GM12878 (cell line): ENCODE measurements around the gene CD83. TPM values are rescaled to one million over a fixed set of nuclear protein-coding genes. Genes with fewer than 3 reads are reported as not detected.

Source experiments
- ATAC-seq: fragments of 200-7000 bp; cut with Tn5 transposase; 3 replicates; pipeline ENCODE4 v1.9.1; 2020; ENCODE audit warnings: mild to moderate bottlenecking, moderate library complexity
- BruUV-seq: library from RNA; stranded (reverse); fragments of 400-500 nt; replicated peaks from 2 replicates; lab custom pipeline; 2021; lab: Mats Ljungman, UMichigan
- CTCF ChIA-PET: fragments of 300-600 bp; sonication (Branson Sonifier 250); formaldehyde crosslinking; extraction: SDS; loops from one replicate; lab custom pipeline; 2021; ENCODE audit warnings: inconsistent platforms; lab: Yijun Ruan, JAX
- POLR2A ChIA-PET: fragments of 350-600 bp; formaldehyde crosslinking; extraction: SDS; loops from one replicate; lab custom pipeline; 2021; ENCODE audit warnings: inconsistent platforms; lab: Charles Lee
- RAD21 ChIA-PET: fragments of 300-600 bp; sonication (Branson Sonifier 250); formaldehyde crosslinking; loops from one replicate; lab custom pipeline; 2023; ENCODE audit warnings: antibody characterized with exemption; ENCODE audit not compliant: unreplicated experiment; lab: Charles Lee
- SMC1A ChIA-PET: fragments of 300-600 bp; sonication (Branson Sonifier 250); formaldehyde crosslinking; loops from one replicate; lab custom pipeline; 2023; ENCODE audit not compliant: unreplicated experiment, uncharacterized antibody; lab: Charles Lee
- DNase-seq: peaks from one replicate; pipeline ENCODE4 v3.0.0-alpha.2; 2011; ENCODE audit warnings: low read depth, low spot score
- FAIRE-seq: peaks from 3 replicates; lab custom pipeline; 2011; peaks lifted over from hg19 to GRCh38; lab: Jason Lieb, UNC
- H2AFZ ChIP-seq: 2 replicates; pipeline ENCODE4 v1.6.0; 2011; ENCODE audit warnings: low read depth, low read length, control low read depth; ENCODE audit not compliant: control insufficient read depth
- H3K27ac ChIP-seq: 2 replicates; pipeline ENCODE4 v1.5.1; 2011; ENCODE audit warnings: control low read depth; ENCODE audit not compliant: control insufficient read depth, insufficient read depth
- H3K27me3 ChIP-seq, 2 experiments: replicated peaks in 1 of 2; 2 replicates each; pipeline versions ENCODE4 v1.6.0 to v1.6.1; 2011; ENCODE audit warnings: low read length in 1 of 2; ENCODE audit not compliant: control insufficient read depth in 2 of 2, insufficient read depth in 2 of 2
- H3K36me3 ChIP-seq, 2 experiments: 2 replicates each; pipeline ENCODE4 v1.5.1; 2011; ENCODE audit warnings: low read length in 1 of 2; ENCODE audit not compliant: control insufficient read depth in 2 of 2, insufficient read depth in 2 of 2
- H3K4me1 ChIP-seq: 2 replicates; pipeline ENCODE4 v1.6.1; 2011; ENCODE audit warnings: mild to moderate bottlenecking, low read length, moderate library complexity, mixed read lengths; ENCODE audit not compliant: control insufficient read depth, insufficient read depth
- H3K4me2 ChIP-seq: 2 replicates; pipeline ENCODE4 v1.6.0; 2011; ENCODE audit warnings: control low read depth; ENCODE audit not compliant: control insufficient read depth, insufficient read depth
- H3K4me3 ChIP-seq: fragments of 200-600 bp; sonication (generic); 2 replicates; pipeline ENCODE4 v1.5.1; 2016
- H3K79me2 ChIP-seq: 2 replicates; pipeline ENCODE4 v1.6.0; 2011; ENCODE audit warnings: low read length; ENCODE audit not compliant: control insufficient read depth, insufficient read depth
- H3K9ac ChIP-seq: 2 replicates; pipeline ENCODE4 v1.8.0; 2011; ENCODE audit warnings: low read length, control low read depth, mixed read lengths; ENCODE audit not compliant: control insufficient read depth, insufficient read depth
- H3K9me3 ChIP-seq: replicated peaks from 3 replicates; pipeline ENCODE4 v1.5.1; 2011; ENCODE audit warnings: mild to moderate bottlenecking, low read length; ENCODE audit not compliant: control insufficient read depth, insufficient read depth
- H4K20me1 ChIP-seq: 2 replicates; pipeline ENCODE4 v1.6.0; 2011; ENCODE audit not compliant: control insufficient read depth, insufficient read depth
- HDGF ChIP-seq: fragments of 450-650 bp; IDR thresholded peaks from 2 replicates; pipeline ENCODE4 v1.6.1; 2016; ENCODE audit warnings: antibody characterized with exemption
- NR2C2 ChIP-seq: IDR thresholded peaks from 2 replicates; pipeline ENCODE4 v1.6.1; 2011; ENCODE audit warnings: borderline replicate concordance, low read depth; ENCODE audit not compliant: control insufficient read depth, insufficient read length
- NRF1 ChIP-seq: conservative IDR thresholded peaks from 2 replicates; pipeline ENCODE4 v1.6.1; 2011; ENCODE audit warnings: mild to moderate bottlenecking, low read depth, low read length, improper control_type of control experiment
- RBBP5 ChIP-seq: fragments of 200-600 bp; sonication (generic); conservative IDR thresholded peaks from 2 replicates; pipeline ENCODE4 v1.6.1; 2016
- SMC3 ChIP-seq: IDR thresholded peaks from 2 replicates; pipeline ENCODE4 v1.6.1; 2011; ENCODE audit warnings: low read length, improper control_type of control experiment, borderline replicate concordance
- TBL1XR1 ChIP-seq: IDR thresholded peaks from 2 replicates; pipeline ENCODE4 v1.6.1; 2012; ENCODE audit warnings: low read depth, low read length, improper control_type of control experiment
- WGBS: methylation state at CpG from one replicate; pipeline ENCODE4 v1.1.6; 2016; ENCODE audit warnings: low lambda C conversion rate; ENCODE audit not compliant: insufficient replicate concordance, insufficient coverage; ENCODE audit errors: missing lambda C conversion rate; 5-methylcytosine and 5-hydroxymethylcytosine counted together
- in situ Hi-C: fragments of 300-500 bp; cut with MboI; formaldehyde crosslinking; loops from 9 replicates; pipeline ENCODE4 v1.14.3; 2018; ENCODE audit warnings: mixed read lengths
- intact Hi-C: fragments of 100-400 bp; cut with micrococcal nuclease; formaldehyde crosslinking; loops from one replicate; pipeline ENCODE4 v1.14.2; 2022; ENCODE audit not compliant: unreplicated experiment
- polyA plus RNA-seq, 11 experiments: library from polyadenylated mRNA; depleted of rRNA in 4 of 11; unstranded in 6 of 11; stranded (reverse) in 5 of 11; fragments of >200 nt; fragmentation: Nextera tagmentation in 4 of 11; fragmentation: Illumina TruSeq in 1 of 11; extraction: Ambion mirVana in 4 of 11; extraction: Trizol in 1 of 11; gene quantifications; 1 replicate in 1 of 11; 2 replicates in 10 of 11; pipeline versions ENCODE4 v1.2.1 to v1.2.3, GENCODE V29; 2011 to 2016; ENCODE audit warnings: inconsistent platforms in 2 of 11, missing spikeins in 2 of 11, low read depth in 1 of 11
- total RNA-seq, 4 experiments: library from RNA; depleted of rRNA in 3 of 4; stranded (reverse); fragments of >200 nt in 3 of 4; fragmentation: Illumina TruSeq in 1 of 4; extraction: Trizol in 1 of 4; gene quantifications; 2 replicates each; pipeline versions ENCODE4 v1.2.1 to v1.2.3, GENCODE V29; 2013 to 2021
- TF ChIP-seq, protein P1 (sequence below): fragments of 450-650 bp; IDR thresholded peaks from 2 replicates; pipeline ENCODE4 v1.6.1; 2018; ENCODE audit warnings: borderline replicate concordance, mild to moderate bottlenecking; ENCODE audit not compliant: partially characterized antibody
- TF ChIP-seq, protein P2 (sequence below): fragments of 150-350 bp; IDR thresholded peaks from 2 replicates; pipeline ENCODE4 v1.6.1; 2016; ENCODE audit warnings: low read depth, low read length
- TF ChIP-seq, protein P3 (sequence below): fragments of 450-650 bp; IDR thresholded peaks from 2 replicates; pipeline ENCODE4 v1.6.1; 2017; ENCODE audit warnings: borderline replicate concordance
- TF ChIP-seq, protein P4 (sequence below): IDR thresholded peaks from 2 replicates; pipeline ENCODE4 v1.6.1; 2012; ENCODE audit warnings: low read depth, low read length, improper control_type of control experiment
- TF ChIP-seq, protein P5 (sequence below): IDR thresholded peaks from 2 replicates; pipeline ENCODE4 v1.6.1; 2011; ENCODE audit warnings: low read depth, low read length, improper control_type of control experiment, borderline replicate concordance

CD83 gene
- total and polyA plus RNA-seq, 10 of the 15 experiments (the other 5 are each of a cell fraction or from before 2014, with no cell fraction given): 76.1 to 174 (median 129) TPM

DNA sequence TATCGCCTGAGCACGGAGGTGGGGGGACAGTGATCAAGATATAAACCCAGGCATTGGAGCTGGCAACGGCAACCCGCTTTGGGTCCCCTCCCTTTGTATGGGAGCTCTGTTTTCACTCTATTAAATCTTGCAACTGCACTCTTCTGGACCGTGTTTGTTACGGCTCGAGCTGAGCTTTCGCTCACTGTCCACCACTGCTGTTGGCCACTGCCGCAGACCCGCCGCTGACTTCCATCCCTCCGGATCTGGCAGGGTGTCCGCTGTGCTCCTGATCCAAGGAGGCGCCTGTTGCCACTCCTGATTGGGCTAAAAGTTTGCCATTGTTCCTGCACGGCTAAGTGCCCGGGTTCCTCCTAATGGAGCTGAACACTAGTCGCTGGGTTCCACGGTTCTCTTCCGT lies 48.9 kb upstream of the CD83 start (continued):
- no peak for TF ChIP-seq NR2C2
- TF ChIP-seq NRF1: no peak
- TF ChIP-seq HDGF: no peak

DNA sequence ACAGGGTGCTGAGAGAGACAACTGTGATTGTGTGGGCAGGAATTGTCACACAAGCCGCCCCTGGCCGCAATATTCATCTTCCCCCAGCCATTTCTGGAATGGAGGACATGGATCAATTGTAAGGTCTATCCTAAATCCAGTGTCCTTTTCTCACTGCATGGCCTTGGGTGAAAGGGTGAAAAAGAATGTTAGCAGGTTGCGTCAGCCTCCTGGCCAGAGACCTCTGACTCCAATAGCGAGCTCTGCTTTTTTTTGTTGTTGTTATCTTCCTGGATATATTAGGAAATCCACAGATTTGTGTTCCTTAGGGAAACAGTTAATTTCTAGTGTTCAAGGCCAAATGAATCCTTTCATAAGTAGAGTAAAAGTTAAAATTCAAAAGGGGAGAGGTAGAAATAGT lies 47.1 kb upstream of the CD83 start:
- H3K79me2 ChIP-seq: no peaks in the 10 kb centered on the region
- DNase-seq (no peak), ATAC-seq (no peak), FAIRE-seq (no peak)
- no peaks in the 10 kb centered on the region for H3K36me3 ChIP-seq
- RAD21 ChIA-PET: interaction anchor here (1.9 kb wide), 1 partner anchor 41 kb away, joined by 4 read pairs; no protein-coding TSS in a partner anchor
- in situ Hi-C loops: no loop called here
- peaks cover 24% of the 10 kb centered on the region for H3K4me1 ChIP-seq
- no peak overlapping the region for H3K4me2 ChIP-seq
- WGBS: 91% methylated on average over 4 of the region's 4 CpGs
- H3K4me3 ChIP-seq: no peak overlapping the region
- no peaks in the 10 kb centered on the region for H4K20me1 ChIP-seq
- H3K27me3 ChIP-seq: no peaks in the 10 kb centered on the region
- intact Hi-C loops: no loop called here
- H3K9ac ChIP-seq: no peak overlapping the region
- no peaks in the 10 kb centered on the region for H3K9me3 ChIP-seq
- H3K27ac ChIP-seq: no peak overlapping the region
- CTCF ChIA-PET: interaction anchor here (1.3 to 8.1 kb wide), 5 partner anchors 23 to 159 kb away, joined by 4 to 194 read pairs (median 17); no protein-coding TSS in a partner anchor
- POLR2A ChIA-PET: no interaction called here
- H2AFZ ChIP-seq: no peak overlapping the region
- BruUV-seq: no TSS peak
- SMC1A ChIA-PET: interaction anchor here (5.1 to 10.9 kb wide), 3 partner anchors 20 to 55 kb away, joined by 33 to 226 read pairs (median 49); partner anchors contain the start of gene CD83
- TF ChIP-seq, protein P1, sequence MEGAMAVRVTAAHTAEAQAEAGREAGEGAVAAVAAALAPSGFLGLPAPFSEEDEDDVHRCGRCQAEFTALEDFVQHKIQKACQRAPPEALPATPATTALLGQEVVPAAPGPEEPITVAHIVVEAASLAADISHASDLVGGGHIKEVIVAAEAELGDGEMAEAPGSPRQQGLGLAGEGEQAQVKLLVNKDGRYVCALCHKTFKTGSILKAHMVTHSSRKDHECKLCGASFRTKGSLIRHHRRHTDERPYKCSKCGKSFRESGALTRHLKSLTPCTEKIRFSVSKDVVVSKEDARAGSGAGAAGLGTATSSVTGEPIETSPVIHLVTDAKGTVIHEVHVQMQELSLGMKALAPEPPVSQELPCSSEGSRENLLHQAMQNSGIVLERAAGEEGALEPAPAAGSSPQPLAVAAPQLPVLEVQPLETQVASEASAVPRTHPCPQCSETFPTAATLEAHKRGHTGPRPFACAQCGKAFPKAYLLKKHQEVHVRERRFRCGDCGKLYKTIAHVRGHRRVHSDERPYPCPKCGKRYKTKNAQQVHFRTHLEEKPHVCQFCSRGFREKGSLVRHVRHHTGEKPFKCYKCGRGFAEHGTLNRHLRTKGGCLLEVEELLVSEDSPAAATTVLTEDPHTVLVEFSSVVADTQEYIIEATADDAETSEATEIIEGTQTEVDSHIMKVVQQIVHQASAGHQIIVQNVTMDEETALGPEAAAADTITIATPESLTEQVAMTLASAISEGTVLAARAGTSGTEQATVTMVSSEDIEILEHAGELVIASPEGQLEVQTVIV: no peak
- TF ChIP-seq, protein P2, sequence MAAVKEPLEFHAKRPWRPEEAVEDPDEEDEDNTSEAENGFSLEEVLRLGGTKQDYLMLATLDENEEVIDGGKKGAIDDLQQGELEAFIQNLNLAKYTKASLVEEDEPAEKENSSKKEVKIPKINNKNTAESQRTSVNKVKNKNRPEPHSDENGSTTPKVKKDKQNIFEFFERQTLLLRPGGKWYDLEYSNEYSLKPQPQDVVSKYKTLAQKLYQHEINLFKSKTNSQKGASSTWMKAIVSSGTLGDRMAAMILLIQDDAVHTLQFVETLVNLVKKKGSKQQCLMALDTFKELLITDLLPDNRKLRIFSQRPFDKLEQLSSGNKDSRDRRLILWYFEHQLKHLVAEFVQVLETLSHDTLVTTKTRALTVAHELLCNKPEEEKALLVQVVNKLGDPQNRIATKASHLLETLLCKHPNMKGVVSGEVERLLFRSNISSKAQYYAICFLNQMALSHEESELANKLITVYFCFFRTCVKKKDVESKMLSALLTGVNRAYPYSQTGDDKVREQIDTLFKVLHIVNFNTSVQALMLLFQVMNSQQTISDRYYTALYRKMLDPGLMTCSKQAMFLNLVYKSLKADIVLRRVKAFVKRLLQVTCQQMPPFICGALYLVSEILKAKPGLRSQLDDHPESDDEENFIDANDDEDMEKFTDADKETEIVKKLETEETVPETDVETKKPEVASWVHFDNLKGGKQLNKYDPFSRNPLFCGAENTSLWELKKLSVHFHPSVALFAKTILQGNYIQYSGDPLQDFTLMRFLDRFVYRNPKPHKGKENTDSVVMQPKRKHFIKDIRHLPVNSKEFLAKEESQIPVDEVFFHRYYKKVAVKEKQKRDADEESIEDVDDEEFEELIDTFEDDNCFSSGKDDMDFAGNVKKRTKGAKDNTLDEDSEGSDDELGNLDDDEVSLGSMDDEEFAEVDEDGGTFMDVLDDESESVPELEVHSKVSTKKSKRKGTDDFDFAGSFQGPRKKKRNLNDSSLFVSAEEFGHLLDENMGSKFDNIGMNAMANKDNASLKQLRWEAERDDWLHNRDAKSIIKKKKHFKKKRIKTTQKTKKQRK: no peak
- TF ChIP-seq, protein P3, sequence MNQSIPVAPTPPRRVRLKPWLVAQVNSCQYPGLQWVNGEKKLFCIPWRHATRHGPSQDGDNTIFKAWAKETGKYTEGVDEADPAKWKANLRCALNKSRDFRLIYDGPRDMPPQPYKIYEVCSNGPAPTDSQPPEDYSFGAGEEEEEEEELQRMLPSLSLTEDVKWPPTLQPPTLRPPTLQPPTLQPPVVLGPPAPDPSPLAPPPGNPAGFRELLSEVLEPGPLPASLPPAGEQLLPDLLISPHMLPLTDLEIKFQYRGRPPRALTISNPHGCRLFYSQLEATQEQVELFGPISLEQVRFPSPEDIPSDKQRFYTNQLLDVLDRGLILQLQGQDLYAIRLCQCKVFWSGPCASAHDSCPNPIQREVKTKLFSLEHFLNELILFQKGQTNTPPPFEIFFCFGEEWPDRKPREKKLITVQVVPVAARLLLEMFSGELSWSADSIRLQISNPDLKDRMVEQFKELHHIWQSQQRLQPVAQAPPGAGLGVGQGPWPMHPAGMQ: no peak
- TF ChIP-seq RBBP5 (no peak), TBL1XR1 (no peak), SMC3 (no peak)
- TF ChIP-seq, protein P4, sequence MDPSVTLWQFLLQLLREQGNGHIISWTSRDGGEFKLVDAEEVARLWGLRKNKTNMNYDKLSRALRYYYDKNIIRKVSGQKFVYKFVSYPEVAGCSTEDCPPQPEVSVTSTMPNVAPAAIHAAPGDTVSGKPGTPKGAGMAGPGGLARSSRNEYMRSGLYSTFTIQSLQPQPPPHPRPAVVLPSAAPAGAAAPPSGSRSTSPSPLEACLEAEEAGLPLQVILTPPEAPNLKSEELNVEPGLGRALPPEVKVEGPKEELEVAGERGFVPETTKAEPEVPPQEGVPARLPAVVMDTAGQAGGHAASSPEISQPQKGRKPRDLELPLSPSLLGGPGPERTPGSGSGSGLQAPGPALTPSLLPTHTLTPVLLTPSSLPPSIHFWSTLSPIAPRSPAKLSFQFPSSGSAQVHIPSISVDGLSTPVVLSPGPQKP: no peak
- TF ChIP-seq, protein P5, sequence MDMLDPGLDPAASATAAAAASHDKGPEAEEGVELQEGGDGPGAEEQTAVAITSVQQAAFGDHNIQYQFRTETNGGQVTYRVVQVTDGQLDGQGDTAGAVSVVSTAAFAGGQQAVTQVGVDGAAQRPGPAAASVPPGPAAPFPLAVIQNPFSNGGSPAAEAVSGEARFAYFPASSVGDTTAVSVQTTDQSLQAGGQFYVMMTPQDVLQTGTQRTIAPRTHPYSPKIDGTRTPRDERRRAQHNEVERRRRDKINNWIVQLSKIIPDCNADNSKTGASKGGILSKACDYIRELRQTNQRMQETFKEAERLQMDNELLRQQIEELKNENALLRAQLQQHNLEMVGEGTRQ: no peak
